Limb (tissue), 2 donors: Measurements from ENCODE around the gene TENM4.
"Not testable (repeated sequence)": the region's sequence is repeated elsewhere in the genome, so short reads cannot be mapped to it uniquely, and the experiment has no call there.

ENCODE experiments used
- DNase-seq, 2 donors: peaks; one replicate each; pipeline ENCODE4 v3.0.0-alpha.2; 2016; ENCODE audit errors: extremely low spot score in 2 of 2

TENM4 gene

GRCh38 chr11:79220171-79220570 lies 220.7 kb downstream of the TENM4 start:
- DNase-seq, result no peak

DNA sequence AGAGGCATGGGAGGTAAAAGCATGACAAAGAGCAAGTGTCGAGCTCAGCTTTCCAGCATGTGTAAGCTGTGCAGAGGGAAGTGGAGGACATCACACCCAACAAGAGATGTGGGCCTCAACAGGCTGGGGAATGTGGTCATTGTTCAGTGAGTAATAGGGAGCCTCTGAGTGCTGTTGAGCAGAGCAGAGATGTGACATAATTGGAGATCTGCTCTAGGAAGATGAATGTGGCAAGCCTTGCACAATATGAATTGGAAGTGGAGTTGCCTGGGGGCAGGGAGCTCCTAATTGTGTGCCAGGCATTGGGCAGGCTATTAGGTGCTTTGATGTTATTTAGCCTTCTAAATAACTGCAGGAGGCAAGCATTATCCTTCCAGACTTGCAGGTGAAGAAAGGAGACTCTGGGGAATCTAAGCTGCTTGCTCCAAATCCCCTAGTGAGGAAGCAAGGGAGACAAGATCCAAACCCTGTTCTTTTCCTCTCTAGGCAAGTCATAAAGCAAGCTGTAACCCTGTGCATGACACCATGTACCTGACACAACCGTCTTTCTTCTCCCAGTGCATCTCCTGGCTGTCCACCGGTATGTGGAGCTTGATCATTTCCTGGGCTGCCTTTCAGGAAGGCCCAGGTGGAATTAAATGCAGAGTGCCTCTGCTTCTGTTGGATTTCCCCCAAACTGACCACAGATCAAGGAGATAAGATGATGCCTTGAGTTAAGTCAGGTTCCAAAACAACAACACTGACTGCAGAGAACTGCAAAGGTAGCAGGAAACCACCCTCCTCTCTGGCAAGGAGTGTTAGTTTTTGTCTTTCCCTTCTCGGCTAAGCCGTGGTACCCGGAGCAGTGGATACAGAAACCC lies 221.4 kb downstream of the TENM4 start:
- DNase-seq, result no peak

DNA sequence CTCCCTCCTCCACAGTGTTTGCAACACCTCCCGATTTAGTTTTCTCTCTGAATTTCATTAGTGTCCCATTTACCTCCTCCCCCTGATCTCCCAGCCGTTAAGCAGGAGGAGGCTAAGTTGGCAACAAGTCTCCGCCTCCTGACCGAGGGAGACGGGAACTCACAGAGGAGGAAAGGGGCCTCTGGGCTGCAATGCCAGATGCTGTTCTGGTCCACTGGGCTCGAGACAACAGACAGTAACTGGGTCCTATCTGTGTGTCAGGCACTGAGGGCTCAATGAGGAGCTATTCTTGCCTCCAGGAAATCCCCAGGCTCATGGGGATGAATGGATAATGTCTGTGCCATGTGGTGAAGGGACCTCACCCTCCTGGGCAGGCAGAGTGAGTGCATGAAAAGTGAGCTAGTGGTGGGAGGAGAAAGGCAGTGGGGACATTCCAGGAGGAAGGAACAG lies 228.1 kb downstream of the TENM4 start:
- DNase-seq, result no peak

GRCh38 chr11:79209540-79210266 lies 231.1 kb downstream of the TENM4 start:
- peak in 1 of 2 donors; percentile 35 for DNase-seq

- no peak for DNase-seq
These were observed 232.7 kb downstream of the TENM4 start for GRCh38 chr11:79208126-79208525.

DNA sequence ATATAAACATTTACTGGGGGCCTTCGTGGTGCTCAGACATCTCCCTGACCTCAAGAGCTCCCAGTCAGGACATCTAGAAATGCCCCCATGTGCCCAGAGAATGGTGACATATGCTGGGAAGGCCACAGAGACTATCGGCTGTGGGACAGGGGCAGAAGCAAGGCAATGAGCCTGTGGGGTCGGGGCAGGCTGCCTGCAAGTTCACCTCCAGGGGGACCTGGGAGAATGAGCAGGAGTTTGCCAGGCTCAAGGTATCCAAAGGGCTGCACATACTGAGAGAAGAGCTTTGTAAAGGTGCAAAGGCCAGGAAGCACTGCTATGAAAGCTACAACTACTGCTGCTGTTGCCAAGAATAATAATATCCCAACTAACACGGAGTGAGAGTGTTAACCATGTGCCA lies 233.9 kb downstream of the TENM4 start:
- no peak for DNase-seq

DNA sequence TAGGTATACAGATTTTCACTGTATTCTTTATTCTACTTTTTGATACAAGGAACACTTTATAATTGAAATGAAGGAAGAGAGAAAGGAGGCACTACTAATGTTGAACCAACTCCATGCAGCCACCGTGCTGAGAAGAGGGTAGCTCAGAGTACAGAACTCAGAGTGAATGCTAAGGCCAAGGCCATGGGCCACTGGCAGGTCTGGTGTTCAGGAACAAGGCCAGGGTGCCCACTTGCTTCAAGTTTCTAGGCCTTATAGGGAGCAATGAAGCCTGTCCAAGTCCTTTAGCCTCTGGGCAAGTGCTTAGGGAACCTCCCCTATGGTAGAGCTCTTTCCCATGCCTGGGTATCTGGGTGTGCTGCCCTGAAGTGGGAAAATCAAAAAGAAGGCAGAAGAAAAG lies 235.0 kb downstream of the TENM4 start:
- no peak for DNase-seq

GRCh38 chr11:79201677-79202347 lies 239.0 kb downstream of the TENM4 start:
- DNase-seq, result no peak

GRCh38 chr11:79200398-79201070 lies 240.3 kb downstream of the TENM4 start:
- no peak for DNase-seq

- no peak for DNase-seq
These were observed 241.0 kb downstream of the TENM4 start for GRCh38 chr11:79199729-79200354.

GRCh38 chr11:79198898-79199250 lies 242.0 kb downstream of the TENM4 start:
- no peak for DNase-seq

DNA sequence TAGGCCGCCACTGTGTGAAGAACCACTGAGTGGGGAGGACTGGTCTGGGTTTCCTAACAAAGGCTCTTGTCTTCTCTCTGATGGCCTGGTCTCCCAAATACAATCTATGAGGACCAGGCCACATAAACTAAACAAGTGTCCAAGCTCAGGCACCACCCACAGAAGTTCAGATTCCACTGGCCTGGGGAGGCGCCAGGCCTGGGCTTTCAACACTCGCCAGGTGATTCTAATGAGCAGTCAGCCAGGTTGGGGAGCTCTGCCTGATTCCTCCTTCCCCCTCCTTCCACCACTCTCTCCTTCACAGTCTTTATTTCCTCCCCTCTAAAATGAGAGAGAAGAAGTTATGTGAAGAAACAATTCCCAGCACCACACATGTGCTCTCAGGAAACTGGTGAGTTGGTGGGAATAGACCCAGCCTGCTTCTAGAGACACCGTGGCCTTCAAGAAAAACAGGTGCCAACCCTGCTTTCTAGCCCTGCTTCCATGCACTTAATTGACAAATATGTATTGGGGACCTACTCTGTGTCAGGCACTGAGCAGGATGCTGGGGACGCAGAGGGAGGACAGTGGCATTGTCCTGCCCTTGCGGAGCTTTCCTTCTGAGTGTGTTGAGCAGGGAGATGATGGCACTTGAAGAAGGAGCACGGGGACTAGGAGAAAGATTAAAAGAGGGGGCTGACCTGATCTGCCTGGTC lies 242.5 kb downstream of the TENM4 start:
- DNase-seq, result no peak

- no peak for DNase-seq
These were observed 243.9 kb downstream of the TENM4 start for GRCh38 chr11:79196950-79197349.

DNA sequence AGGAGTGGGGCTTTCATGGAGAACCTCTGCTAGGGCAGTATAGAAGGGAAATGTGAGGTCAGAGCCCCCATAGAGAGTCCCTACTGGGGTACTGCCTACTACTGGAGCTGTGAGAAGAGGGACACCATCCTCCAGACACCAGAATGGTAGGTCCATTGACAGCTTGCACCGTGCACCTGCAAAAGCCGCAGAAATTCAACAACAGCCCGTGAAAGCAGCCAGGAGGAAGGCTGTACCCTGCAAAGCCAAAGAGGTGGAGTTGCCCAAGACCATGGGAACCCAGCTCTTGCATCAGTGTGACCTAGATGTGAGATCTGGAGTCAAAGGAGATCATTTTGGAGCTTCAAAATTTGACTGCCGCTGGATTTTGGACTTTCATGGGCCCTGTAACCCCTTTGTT lies 245.6 kb downstream of the TENM4 start:
- no peak for DNase-seq

GRCh38 chr11:79193663-79194310 lies 247.0 kb downstream of the TENM4 start:
- DNase-seq, result no peak

DNA sequence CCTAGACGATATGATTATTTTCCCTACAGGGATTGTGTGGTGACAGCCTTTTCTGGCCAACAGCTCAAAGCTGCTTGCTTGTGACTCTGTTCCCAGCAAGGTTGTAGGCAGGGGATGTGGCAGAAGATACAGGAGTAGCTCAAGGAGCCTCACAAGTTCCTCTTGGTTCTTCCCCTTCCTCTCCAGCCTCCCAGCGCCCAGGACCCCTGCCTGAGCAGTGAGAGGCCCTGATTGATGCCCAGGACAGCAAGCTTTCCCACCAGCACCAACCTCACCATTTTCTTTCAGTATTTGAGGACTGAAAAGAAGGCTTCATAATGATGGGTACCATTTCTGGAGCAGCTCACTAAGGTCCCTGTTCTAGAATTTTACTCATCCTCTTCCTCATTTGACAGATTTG lies 248.0 kb downstream of the TENM4 start:
- no peak for DNase-seq

DNA sequence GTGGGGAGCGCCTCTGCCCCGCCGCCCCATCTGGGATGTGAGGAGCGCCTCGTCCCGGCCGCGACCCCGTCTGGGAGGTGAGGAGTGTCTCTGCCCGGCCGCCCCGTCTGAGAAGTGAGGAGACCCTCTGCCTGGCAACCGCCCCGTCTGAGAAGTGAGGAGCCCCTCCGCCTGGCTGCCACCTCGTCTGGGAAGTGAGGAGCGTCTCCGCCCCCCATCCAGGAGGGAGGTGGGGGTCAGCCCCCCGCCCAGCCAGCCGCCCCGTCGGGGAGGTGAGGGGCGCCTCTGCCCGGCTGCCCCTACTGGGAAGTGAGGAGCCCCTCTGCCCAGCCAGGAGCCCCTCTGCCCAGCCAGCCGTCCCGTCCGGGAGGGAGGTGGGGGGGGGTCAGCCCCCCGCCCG lies 249.1 kb downstream of the TENM4 start:
- DNase-seq, result not testable (repeated sequence)

DNA sequence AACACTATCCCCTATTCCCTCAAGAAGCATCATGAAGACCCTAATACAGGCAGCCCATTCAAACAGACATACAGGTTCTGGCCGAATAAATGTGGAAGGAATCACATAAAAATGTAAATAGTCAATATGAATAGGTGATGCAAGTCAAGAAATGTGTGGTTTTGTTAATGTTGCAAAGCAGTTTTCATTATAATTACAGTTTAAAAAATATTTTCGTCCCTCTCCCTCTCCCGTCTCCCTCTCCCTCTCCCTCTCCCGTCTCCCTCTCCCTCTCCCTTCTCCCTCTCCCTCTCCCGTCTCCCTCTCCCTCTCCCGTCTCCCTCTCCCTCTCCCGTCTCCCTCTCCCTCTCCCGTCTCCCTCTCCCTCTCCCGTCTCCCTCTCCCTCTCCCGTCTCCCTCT lies 250.3 kb downstream of the TENM4 start:
- not testable (repeated sequence) for DNase-seq

- DNase-seq, result no peak
These were observed 251.2 kb downstream of the TENM4 start for GRCh38 chr11:79189601-79190000.

DNA sequence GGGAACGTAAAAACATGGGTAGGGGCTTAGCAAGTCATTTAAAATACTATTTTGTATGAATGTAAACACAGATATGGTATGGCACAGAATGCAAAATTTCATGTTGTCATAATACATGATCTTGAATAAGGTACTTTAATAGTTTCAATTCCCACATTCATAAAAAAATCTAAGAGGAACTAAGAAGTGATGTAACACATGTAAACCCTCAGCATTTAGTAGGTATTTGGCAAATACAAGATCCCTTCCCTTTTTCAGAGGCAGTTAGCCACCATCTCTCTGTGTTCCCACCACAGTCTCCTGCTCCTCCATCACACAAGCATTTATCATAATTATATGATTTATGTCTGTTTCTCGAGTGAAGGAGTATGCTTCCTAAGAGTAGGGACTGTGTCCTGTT lies 251.8 kb downstream of the TENM4 start:
- DNase-seq, result no peak
